Tibial nerve (tissue), 4 donors: Measurements from ENCODE around the gene UBE2I. TPM values are rescaled to one million over a fixed set of nuclear protein-coding genes. Genes with fewer than 3 reads are reported as not detected.

Experiments used
- DNase-seq, 2 donors: peaks; one replicate each; pipeline ENCODE4 v3.0.0-alpha.2; 2019; ENCODE audit warnings: low spot score in 2 of 2
- H3K27ac ChIP-seq, 4 donors: fragments of 200-600 bp; sonication (generic) in 3 of 4; one replicate each; pipeline ENCODE4 v1.5.1; 2017 to 2019; ENCODE audit warnings: mild to moderate bottlenecking in 1 of 4
- H3K27me3 ChIP-seq, 2 donors: fragments of 200-600 bp; sonication (generic) in 1 of 2; one replicate each; pipeline versions ENCODE4 v1.5.1 to v1.6.0; 2017 to 2019
- H3K36me3 ChIP-seq, 3 donors: fragments of 200-600 bp; sonication (generic); one replicate each; pipeline ENCODE4 v1.5.1; 2018 to 2019
- H3K4me1 ChIP-seq, 4 donors: fragments of 200-600 bp; sonication (generic) in 3 of 4; one replicate each; pipeline ENCODE4 v1.5.1; 2017 to 2019
- H3K4me3 ChIP-seq, 4 donors: fragments of 200-600 bp; sonication (generic) in 3 of 4; one replicate each; pipeline ENCODE4 v1.5.1; 2017 to 2019; ENCODE audit warnings: mild to moderate bottlenecking in 1 of 4, moderate library complexity in 1 of 4
- H3K9me3 ChIP-seq, 4 donors: fragments of 200-600 bp; sonication (generic) in 3 of 4; one replicate each; pipeline ENCODE4 v1.5.1; 2017 to 2019
- CTCF ChIP-seq, 5 experiments: fragments of 200-600 bp in 3 of 5; fragments of 450-650 bp in 2 of 5; sonication (generic) in 3 of 5; IDR thresholded peaks; one replicate each; pipeline ENCODE4 v1.5.1; 2016 to 2019; ENCODE audit warnings: antibody characterized with exemption in 5 of 5, mild to moderate bottlenecking in 3 of 5, moderate library complexity in 2 of 5
- EP300 ChIP-seq, 2 donors: sonication (generic); formaldehyde crosslinking; IDR thresholded peaks; one replicate each; pipeline ENCODE4 v1.6.1; 2017; ENCODE audit warnings: antibody characterized with exemption in 2 of 2, mild to moderate bottlenecking in 1 of 2
- POLR2A ChIP-seq, 2 donors: fragments of 450-650 bp; IDR thresholded peaks; one replicate each; pipeline ENCODE4 v1.6.1; 2017; ENCODE audit warnings: antibody characterized with exemption in 2 of 2, mild to moderate bottlenecking in 2 of 2, moderate library complexity in 2 of 2
- WGBS, 2 donors: methylation state at CpG; one replicate each; pipeline ENCODE4 v1.1.5; 2018; 5-methylcytosine and 5-hydroxymethylcytosine counted together
- total RNA-seq, 4 donors: library from RNA; depleted of rRNA; stranded (reverse); fragments of >200 nt; gene quantifications; one replicate each; pipeline ENCODE4 v1.1.0, GENCODE V29; 2016

UBE2I gene
- total RNA-seq, 4 donors from 2014 or later: 87.3 to 161 (median 111) TPM

- Histone ChIP-seq H3K27ac (no peak overlapping the region), H3K27me3 (peaks cover 0 to 84% of the 10 kb centered on the region in 2 donors), H3K36me3 (no peaks in the 10 kb centered on the region), H3K4me3 (no peak overlapping the region), H3K4me1 (peaks cover 0 to 11% (median 4%) of the 10 kb centered on the region in 4 donors), H3K9me3 (no peaks in the 10 kb centered on the region)
- no peak for TF ChIP-seq CTCF (IDR thresholded peaks at IDR 0.05)
- TF ChIP-seq POLR2A (IDR thresholded peaks at IDR 0.05): no peak
- no peak for DNase-seq
- 65 to 77% methylated on average over 31 of the region's 31 CpGs for WGBS, 2 donors
Observed at GRCh38 chr16:1299012-1299867, 10.2 kb upstream of the UBE2I start.

- Histone ChIP-seq H3K4me1 (peaks cover 0 to 11% (median 4%) of the 10 kb centered on the region in 4 donors), H3K4me3 (no peak overlapping the region), H3K9me3 (no peaks in the 10 kb centered on the region), H3K36me3 (no peaks in the 10 kb centered on the region), H3K27ac (no peak overlapping the region), H3K27me3 (peaks cover 0 to 78% of the 10 kb centered on the region in 2 donors)
- no peak for DNase-seq
- no peak for TF ChIP-seq POLR2A (IDR thresholded peaks at IDR 0.05)
- TF ChIP-seq EP300 (IDR thresholded peaks at IDR 0.05): no peak
- TF ChIP-seq CTCF (IDR thresholded peaks at IDR 0.05): no peak
- 74 to 78% methylated on average over 12 of the region's 12 CpGs for WGBS, 2 donors
Observed at GRCh38 chr16:1299868-1300203, 9.6 kb upstream of the UBE2I start.

- no peak overlapping the region for H3K4me3 ChIP-seq
- no peaks in the 10 kb centered on the region for H3K36me3 ChIP-seq
- no peak for DNase-seq
- peaks cover 0 to 70% of the 10 kb centered on the region in 2 donors for H3K27me3 ChIP-seq
- 9 to 22% methylated on average over 15 to 19 of the region's 42 CpGs for WGBS, 2 donors
- H3K9me3 ChIP-seq: no peaks in the 10 kb centered on the region
- H3K27ac ChIP-seq: no peak overlapping the region
- TF ChIP-seq POLR2A (IDR thresholded peaks at IDR 0.05): no peak
- TF ChIP-seq CTCF (IDR thresholded peaks at IDR 0.05): peak; percentile 64 to 79 (median 76)
- peaks cover 0 to 11% (median 4%) of the 10 kb centered on the region in 4 donors for H3K4me1 ChIP-seq
Observed at GRCh38 chr16:1300664-1301476, 8.6 kb upstream of the UBE2I start.

GRCh38 chr16:1301562-1301961 lies 7.9 kb upstream of the UBE2I start:
- peaks cover 0 to 65% of the 10 kb centered on the region in 2 donors for H3K27me3 ChIP-seq
- TF ChIP-seq CTCF (IDR thresholded peaks at IDR 0.05) (no peak), POLR2A (IDR thresholded peaks at IDR 0.05) (no peak), EP300 (IDR thresholded peaks at IDR 0.05) (no peak)
- DNase-seq: no peak
- no peaks in the 10 kb centered on the region for H3K36me3 ChIP-seq
- 65 to 70% methylated on average over 12 of the region's 12 CpGs for WGBS, 2 donors
- H3K9me3 ChIP-seq: no peaks in the 10 kb centered on the region
- H3K4me3 ChIP-seq: no peak overlapping the region
- peaks cover 0 to 11% (median 4%) of the 10 kb centered on the region in 4 donors for H3K4me1 ChIP-seq
- H3K27ac ChIP-seq: no peak overlapping the region

GRCh38 chr16:1305823-1306222 lies 3.6 kb upstream of the UBE2I start:
- Histone ChIP-seq H3K9me3 (no peaks in the 10 kb centered on the region), H3K36me3 (no peaks in the 10 kb centered on the region), H3K4me3 (no peak overlapping the region)

More at GRCh38 chr16:1305823-1306222, 3.6 kb upstream of the UBE2I start:
- Histone ChIP-seq H3K27ac (no peak overlapping the region), H3K4me1 (peaks cover 0 to 19% (median 4%) of the 10 kb centered on the region in 4 donors), H3K27me3 (peaks cover 0 to 28% of the 10 kb centered on the region in 2 donors)
- DNase-seq: no peak
- no peak for TF ChIP-seq EP300 (IDR thresholded peaks at IDR 0.05)
- no peak for TF ChIP-seq CTCF (IDR thresholded peaks at IDR 0.05)
- TF ChIP-seq POLR2A (IDR thresholded peaks at IDR 0.05): no peak
- 58 to 61% methylated on average over 12 of the region's 12 CpGs for WGBS, 2 donors
